ENCODE data around the gene PPP2R5C. TPM values are rescaled to one million over a fixed set of nuclear protein-coding genes. Genes with fewer than 3 reads are reported as not detected.
"Not testable (repeated sequence)": the region's sequence is repeated elsewhere in the genome, so short reads cannot be mapped to it uniquely, and the experiment has no call there.

Gene PPP2R5C
- 135 TPM for total RNA-seq (ENCODE audit: insufficient read depth, low replicate concordance)

DNA sequence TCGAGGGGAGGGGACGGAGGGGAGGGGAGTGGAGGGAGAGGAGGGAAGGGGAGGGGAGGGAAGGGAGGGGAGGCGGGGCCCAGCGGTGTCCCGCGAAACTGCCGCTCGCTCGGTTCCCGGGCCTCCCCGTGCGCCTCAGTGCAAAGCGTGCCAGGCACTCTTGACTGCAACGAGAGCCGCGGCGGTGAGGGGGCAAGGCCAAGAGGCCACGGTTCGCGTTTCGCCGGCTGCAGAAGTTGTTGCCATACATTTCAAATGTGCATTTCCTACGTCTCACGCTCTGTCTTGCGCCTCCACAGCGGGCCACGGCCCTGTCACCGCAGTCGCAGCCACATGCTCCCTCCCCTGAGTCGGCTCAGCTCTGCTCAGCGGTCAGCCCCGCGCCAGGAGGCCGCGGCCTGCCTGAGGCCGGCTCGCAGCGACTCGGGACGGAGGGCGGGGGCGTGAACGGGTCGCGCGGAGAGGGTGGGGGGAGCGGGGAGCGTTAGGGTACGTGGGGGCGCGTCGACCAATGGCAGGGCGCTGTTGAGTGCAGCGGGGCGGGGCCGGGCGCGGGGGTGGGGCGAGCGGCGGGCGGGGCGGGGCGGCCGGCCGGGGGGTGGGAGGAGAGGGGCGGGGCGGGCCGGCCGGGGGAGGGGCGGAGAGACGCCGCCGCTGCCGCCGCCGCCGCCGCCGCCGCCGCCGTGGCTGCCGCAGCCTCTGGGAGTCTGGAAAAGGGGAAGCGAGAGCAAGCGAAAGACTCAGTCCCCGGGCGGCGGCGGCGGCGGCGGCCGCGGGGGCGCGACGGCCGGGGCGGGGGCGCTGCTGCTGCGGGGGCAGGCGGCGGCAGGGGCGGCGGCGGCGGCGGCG, at the start of gene PPP2R5C:
TSS of gene PPP2R5C (plus strand) at position 678 of the 849 bp plus-strand sequence. CDS start 185 bp downstream, outside the sequence.
- peak; percentile 92 for DNase-seq (ENCODE audit: low spot score)

DNA sequence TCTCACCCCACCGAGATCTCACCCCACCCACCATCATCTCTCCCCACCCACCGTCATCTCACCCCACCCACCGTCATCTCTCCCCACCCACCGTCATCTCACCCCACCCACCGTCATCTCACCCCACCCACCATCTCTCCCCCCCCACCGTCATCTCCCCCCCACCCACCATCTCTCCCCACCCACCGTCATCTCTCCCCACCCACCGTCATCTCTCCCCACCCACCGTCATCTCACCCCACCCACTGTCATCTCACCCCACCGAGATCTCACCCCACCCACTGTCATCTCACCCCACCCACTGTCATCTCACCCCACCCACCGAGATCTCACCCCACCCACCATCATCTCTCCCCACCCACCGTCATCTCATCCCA, 49.7 kb upstream of the PPP2R5C start:
- DNase-seq (ENCODE audit: low spot score) = not testable (repeated sequence)

GRCh38 chr14:101712341-101712740, 49.2 kb upstream of the PPP2R5C start:
- not testable (repeated sequence) for DNase-seq (ENCODE audit: low spot score)

- not testable (repeated sequence) for DNase-seq (ENCODE audit: low spot score)
These were observed 48.4 kb upstream of the PPP2R5C start for GRCh38 chr14:101713091-101713490.

GRCh38 chr14:101713621-101714349, 47.7 kb upstream of the PPP2R5C start:
- no peak for DNase-seq (ENCODE audit: low spot score)

DNA sequence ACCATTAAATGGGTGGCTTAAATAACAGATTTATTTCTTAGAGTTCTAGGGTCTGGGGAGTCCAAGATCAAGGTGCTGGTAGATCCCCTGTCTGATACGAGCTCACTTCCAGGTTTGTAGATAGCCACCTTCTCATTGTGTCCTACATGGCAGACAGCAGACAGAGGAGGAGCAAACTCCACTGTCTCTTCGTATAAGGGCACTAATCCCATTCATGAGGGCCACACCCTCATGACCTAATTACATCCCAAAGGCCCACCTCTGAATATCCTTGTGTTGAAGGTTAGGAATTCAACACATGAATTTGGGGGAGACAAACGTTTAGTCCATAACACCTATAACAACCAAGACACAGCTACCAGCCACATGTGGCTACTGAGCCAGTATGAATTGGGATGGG, 47.1 kb upstream of the PPP2R5C start:
- DNase-seq (ENCODE audit: low spot score) = no peak

GRCh38 chr14:101715210-101716076, 46.1 kb upstream of the PPP2R5C start:
- no peak for DNase-seq (ENCODE audit: low spot score)

GRCh38 chr14:101716077-101716950, 45.2 kb upstream of the PPP2R5C start:
- no peak for DNase-seq (ENCODE audit: low spot score)

DNA sequence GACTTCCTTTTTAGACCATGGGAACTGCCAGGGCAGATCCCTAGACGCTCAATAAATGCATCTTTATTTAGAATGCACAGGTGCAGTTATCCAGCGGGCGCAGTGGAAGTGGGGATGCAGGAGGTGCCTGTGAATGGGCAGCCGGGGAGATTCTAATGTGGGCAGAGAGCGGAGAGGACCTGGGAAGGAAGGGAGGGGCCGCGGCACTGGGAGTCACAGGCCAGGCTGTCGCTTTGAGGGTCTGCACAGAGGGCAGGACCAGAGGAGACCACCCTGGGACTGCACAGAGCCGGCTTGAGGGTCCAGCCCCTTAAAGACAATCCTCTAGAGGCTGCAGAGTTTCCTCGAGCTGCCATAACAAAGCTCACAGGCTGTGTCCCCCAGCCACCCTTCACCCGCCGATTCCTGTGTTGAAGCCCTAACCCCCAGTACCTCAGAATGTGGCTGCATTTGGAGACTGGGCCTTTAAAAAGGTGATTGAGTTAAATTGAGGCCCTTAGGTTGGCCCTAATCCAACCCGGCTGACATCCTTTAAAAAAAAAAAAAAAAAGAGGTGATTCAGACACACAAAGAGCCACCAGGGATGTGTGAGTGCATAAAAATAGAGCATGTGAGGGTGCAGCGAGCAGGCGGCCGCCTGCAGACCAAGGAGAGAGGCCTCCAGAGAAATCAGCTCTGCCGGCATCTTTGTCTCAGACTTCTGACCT, 44.4 kb upstream of the PPP2R5C start:
- no peak for DNase-seq (ENCODE audit: low spot score)

- DNase-seq (ENCODE audit: low spot score) = no peak
These were observed 43.6 kb upstream of the PPP2R5C start for GRCh38 chr14:101717663-101718490.

DNA sequence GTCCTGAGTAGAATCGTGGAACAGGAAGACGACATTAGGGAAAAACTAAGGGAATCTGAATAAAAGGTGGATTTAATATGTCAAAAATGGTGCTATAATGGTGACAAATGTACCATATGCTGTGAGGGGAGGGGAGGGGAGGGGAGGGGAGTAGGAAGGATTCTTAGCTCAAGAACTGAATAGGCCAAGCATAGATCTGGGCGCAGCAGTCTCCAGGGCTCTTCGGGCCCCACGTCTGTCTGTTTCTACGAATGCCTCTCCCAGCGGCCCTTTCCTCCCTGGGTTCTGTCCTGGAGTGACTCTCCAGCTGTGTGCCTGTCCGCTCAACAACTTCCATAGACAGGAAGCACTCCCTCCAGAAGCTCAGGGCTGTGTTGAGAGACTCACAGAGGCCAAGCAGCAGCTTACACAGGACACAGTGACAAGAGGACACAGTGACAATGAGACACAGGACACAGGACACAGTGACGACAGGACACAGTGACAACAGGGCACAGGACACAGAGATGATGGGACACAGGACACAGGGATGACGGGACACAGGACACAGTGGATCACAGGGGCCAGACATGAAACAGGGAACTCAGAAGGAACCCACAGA, 42.4 kb upstream of the PPP2R5C start:
- no peak for DNase-seq (ENCODE audit: low spot score)

- DNase-seq (ENCODE audit: low spot score) = no peak
These were observed 41.8 kb upstream of the PPP2R5C start for GRCh38 chr14:101719708-101720107.

DNA sequence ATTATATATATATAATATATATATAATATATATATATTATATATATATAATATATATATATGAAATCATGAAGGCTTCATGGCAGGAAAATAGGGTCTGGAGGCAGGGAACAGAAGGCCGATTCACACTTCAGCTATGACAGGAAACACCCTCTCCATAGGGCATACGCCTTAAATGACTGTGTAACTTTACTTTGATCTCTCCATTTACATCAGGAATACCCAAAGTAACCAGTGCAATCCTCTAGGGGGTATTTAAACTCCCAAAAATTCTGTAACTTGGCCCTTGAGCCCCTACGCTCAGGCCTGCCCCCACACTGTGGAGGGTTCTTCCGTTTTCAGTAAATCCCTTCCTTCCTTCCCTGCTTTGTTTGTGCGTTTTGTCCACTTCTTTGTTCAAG, 40.4 kb upstream of the PPP2R5C start:
- no peak for DNase-seq (ENCODE audit: low spot score)

- DNase-seq (ENCODE audit: low spot score) = no peak
These were observed 39.4 kb upstream of the PPP2R5C start for GRCh38 chr14:101721951-101722661.

GRCh38 chr14:101723061-101723595, 38.4 kb upstream of the PPP2R5C start:
- no peak for DNase-seq (ENCODE audit: low spot score)

DNA sequence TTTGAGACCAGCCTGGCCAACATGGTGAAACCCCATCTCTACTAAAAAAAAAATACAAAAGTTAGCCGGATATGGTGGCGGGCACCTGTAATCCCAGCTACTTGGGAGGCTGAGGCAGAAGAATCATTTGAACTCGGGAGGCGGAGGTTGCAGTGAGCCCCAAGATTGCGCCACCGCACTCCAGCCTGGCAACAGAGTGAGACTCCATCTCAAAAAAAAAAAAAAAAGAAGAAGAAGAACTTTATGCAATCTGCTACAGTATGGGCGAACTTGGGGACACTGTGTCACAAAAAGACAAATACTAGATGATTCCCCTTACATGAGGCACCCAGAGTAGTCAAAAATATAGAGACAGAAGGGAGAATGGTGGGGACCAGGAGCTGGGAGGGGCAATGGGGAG, 35.9 kb upstream of the PPP2R5C start:
- not testable (repeated sequence) for DNase-seq (ENCODE audit: low spot score)

DNA sequence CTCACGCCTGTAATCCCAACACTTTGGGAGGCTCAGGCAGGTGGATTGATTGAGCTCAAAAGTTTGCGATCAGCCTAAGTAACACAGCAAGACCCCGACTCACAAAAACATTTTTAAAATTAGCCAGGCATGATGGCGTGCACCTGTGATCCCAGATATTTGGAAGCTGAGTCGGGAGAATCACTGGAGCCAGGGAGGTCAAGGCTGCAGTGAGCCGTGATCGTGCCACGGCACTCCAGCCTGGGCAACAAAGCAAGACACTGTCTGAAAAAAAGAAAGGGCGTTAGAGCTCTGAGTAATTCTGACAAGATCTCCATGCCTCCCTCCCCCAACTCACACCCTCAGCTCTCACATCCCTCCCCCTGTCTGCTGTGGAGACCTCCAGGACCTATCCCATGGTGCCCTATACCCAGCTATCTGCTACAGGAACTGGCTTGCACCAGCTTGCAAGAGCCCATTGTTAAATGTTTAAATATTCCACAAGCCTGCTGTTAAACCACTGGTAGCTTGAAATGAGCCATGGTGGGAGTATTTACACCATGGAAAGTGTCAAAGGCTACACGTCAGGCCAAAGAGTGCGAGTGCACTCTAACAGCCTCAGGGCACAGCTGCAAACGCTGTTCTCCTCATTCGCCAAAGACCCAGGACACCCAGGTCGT, 35.1 kb upstream of the PPP2R5C start:
- DNase-seq (ENCODE audit: low spot score) = no peak
